ENCODE measurements around the gene FUT8.

FUT8 gene

DNA sequence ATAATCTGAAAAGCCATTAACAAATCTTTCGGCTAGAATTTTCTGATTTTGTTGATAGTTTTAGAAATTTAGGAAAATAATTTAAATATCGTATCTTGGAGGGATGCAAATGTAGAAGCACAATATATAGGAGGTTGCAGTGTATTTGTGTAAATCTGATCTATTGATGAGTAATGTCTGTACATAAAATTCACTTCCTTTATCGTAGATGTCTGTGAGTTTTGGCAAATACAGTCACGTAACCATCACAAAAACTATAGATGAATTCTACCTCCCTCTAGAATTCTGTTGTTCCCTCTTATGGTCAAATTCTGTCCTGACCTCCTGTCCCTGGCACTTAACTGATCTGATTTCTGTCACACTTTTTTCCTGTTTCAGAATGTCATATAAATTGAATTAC lies 151.8 kb downstream of the FUT8 start:
- no peak for TF ChIP-seq ZFP3 (CRISPR knock-in tag; IDR thresholded peaks at IDR 0.05)
- no peak for TF ChIP-seq ZNF565 (CRISPR knock-in tag; conservative IDR thresholded peaks at IDR 0.05; ENCODE audit: low read depth)
- no peak for TF ChIP-seq TCF4 (CRISPR knock-in tag; IDR thresholded peaks at IDR 0.05; ENCODE audit: borderline replicate concordance)
- no peak for TF ChIP-seq ZNF70 (CRISPR knock-in tag; IDR thresholded peaks at IDR 0.05)
- TF ChIP-seq BACH2 (CRISPR knock-in tag; IDR thresholded peaks at IDR 0.05; ENCODE audit: borderline replicate concordance): no peak
- no peak for TF ChIP-seq ESRRG (CRISPR knock-in tag; IDR thresholded peaks at IDR 0.05)
- no peak for TF ChIP-seq TSHZ2 (CRISPR knock-in tag; IDR thresholded peaks at IDR 0.05)
- no peak for ATAC-seq

DNA sequence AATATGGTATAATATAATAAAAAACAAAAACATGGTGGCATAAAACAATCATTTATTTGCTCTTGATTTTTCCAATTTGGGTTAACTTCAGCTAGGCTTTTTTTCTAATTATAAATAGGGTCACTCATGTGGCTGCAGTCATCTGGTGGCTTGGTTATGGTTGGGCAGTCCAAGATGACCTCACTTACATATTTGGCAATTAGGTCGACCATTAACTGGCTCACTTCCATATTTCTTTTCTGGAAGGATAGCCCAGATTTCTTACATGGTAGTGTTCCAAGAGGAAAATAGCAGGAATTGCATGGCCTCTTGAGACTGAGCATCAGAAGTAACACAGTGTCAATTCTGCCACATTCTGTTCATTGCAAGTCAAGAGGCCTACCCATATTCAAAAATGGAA lies 153.4 kb downstream of the FUT8 start:
- no peak for ATAC-seq
- TF ChIP-seq ZNF8 (CRISPR knock-in tag; IDR thresholded peaks at IDR 0.05) (no peak), ARNTL (CRISPR knock-in tag; IDR thresholded peaks at IDR 0.05; ENCODE audit: borderline replicate concordance, low read depth) (no peak), SNAI2 (CRISPR knock-in tag; IDR thresholded peaks at IDR 0.05) (no peak), TSHZ2 (CRISPR knock-in tag; IDR thresholded peaks at IDR 0.05) (no peak)

DNA sequence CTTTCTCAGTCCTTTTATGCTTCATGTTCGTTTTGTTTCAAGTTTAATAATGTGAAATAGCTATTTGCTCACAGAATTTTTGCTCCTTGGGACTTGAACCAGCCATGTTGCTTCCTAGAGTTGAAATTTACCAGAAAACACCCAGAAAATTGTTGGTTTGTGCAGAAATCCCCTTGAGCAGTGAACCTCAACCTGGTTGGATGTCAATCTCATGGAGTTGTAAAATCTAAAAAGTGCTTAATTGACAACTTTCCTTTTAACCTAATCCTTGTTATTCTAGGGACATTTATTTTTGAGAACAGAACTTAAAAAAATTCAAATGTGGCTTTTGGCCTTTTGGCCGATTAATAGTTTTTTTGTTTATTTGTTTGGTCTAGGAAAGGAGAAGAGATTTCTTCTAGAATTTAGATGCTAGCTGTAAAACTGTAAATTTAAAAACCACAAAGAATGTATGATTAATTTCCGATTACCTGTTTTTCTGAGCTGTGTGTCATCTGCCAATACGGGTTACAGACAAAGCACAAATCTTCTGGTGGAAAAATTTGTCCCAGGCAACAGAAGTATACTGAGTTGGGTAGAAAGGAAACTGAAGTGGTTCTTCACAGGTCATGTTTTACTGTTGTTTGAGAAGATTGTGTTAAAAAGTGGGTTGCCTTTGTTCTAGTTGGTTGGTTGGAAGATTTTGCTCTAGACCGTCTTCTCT lies 154.4 kb downstream of the FUT8 start:
- no peak for TF ChIP-seq ZNF565 (CRISPR knock-in tag; conservative IDR thresholded peaks at IDR 0.05; ENCODE audit: low read depth)
- TF ChIP-seq ZNF70 (CRISPR knock-in tag; IDR thresholded peaks at IDR 0.05): no peak
- TF ChIP-seq POU6F1 (CRISPR knock-in tag; IDR thresholded peaks at IDR 0.05; ENCODE audit: borderline replicate concordance, low read depth): no peak
- TF ChIP-seq RARB (CRISPR knock-in tag; IDR thresholded peaks at IDR 0.05): no peak
- no peak for TF ChIP-seq ZFP30 (CRISPR knock-in tag; IDR thresholded peaks at IDR 0.05)
- TF ChIP-seq SNAI2 (CRISPR knock-in tag; IDR thresholded peaks at IDR 0.05): no peak
- TF ChIP-seq TCF4 (CRISPR knock-in tag; IDR thresholded peaks at IDR 0.05; ENCODE audit: borderline replicate concordance): no peak
- TF ChIP-seq PPARA (CRISPR knock-in tag; IDR thresholded peaks at IDR 0.05; ENCODE audit: borderline replicate concordance): no peak
- TF ChIP-seq ZNF8 (CRISPR knock-in tag; IDR thresholded peaks at IDR 0.05): no peak
- TF ChIP-seq, protein P1, sequence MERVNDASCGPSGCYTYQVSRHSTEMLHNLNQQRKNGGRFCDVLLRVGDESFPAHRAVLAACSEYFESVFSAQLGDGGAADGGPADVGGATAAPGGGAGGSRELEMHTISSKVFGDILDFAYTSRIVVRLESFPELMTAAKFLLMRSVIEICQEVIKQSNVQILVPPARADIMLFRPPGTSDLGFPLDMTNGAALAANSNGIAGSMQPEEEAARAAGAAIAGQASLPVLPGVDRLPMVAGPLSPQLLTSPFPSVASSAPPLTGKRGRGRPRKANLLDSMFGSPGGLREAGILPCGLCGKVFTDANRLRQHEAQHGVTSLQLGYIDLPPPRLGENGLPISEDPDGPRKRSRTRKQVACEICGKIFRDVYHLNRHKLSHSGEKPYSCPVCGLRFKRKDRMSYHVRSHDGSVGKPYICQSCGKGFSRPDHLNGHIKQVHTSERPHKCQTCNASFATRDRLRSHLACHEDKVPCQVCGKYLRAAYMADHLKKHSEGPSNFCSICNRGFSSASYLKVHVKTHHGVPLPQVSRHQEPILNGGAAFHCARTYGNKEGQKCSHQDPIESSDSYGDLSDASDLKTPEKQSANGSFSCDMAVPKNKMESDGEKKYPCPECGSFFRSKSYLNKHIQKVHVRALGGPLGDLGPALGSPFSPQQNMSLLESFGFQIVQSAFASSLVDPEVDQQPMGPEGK (CRISPR knock-in tag; IDR thresholded peaks at IDR 0.05; ENCODE audit: borderline replicate concordance): no peak
- TF ChIP-seq OSR1 (CRISPR knock-in tag; IDR thresholded peaks at IDR 0.05): no peak
- no peak for TF ChIP-seq ZC3H10 (CRISPR knock-in tag; IDR thresholded peaks at IDR 0.05)
- no peak for TF ChIP-seq ZFP3 (CRISPR knock-in tag; IDR thresholded peaks at IDR 0.05)
- TF ChIP-seq CSDC2 (CRISPR knock-in tag; IDR thresholded peaks at IDR 0.05): no peak
- TF ChIP-seq GLIS3 (CRISPR knock-in tag; IDR thresholded peaks at IDR 0.05): no peak
- TF ChIP-seq TOX (CRISPR knock-in tag; IDR thresholded peaks at IDR 0.05; ENCODE audit: borderline replicate concordance): no peak
- TF ChIP-seq CSRNP3 (CRISPR knock-in tag; IDR thresholded peaks at IDR 0.05): no peak
- ATAC-seq: no peak
